H9 (cell line): ENCODE data around the gene ZC3H12C. TPM values are rescaled to one million over a fixed set of nuclear protein-coding genes. Genes with fewer than 3 reads are reported as not detected.
A peak's percentile ranks its signal among the peaks of the same experiment; 100 is the strongest.

Experiments used
- DNase-seq: peaks from one replicate; pipeline ENCODE4 v3.0.0-alpha.2; 2017
- H2AFZ ChIP-seq: one replicate; pipeline ENCODE4 v1.6.1; 2013; ENCODE audit warnings: mild to moderate bottlenecking, low read length, control low read depth, moderate library complexity
- H2AK5ac ChIP-seq: 2 replicates; pipeline ENCODE4 v1.6.1; 2013; ENCODE audit warnings: low read length, control low read depth, mixed read lengths; ENCODE audit not compliant: insufficient read length
- H2BK120ac ChIP-seq: one replicate; pipeline ENCODE4 v1.6.1; 2013; ENCODE audit warnings: low read depth, mild to moderate bottlenecking, low read length, control low read depth, inconsistent platforms; ENCODE audit not compliant: poor library complexity, severe bottlenecking
- H2BK12ac ChIP-seq: 2 replicates; pipeline ENCODE4 v1.6.1; 2013; ENCODE audit warnings: low read length, control low read depth, mixed read lengths, low read depth; ENCODE audit not compliant: insufficient read length
- H2BK15ac ChIP-seq: 2 replicates; pipeline ENCODE4 v1.6.1; 2013; ENCODE audit warnings: low read depth, low read length, control low read depth
- H2BK20ac ChIP-seq: one replicate; pipeline ENCODE4 v1.6.1; 2013; ENCODE audit warnings: low read depth, mild to moderate bottlenecking, low read length, control low read depth, inconsistent platforms; ENCODE audit not compliant: poor library complexity, severe bottlenecking
- H2BK5ac ChIP-seq: 2 replicates; pipeline ENCODE4 v1.6.1; 2013; ENCODE audit warnings: low read length, control low read depth, mixed read lengths; ENCODE audit not compliant: insufficient read length
- H3K14ac ChIP-seq: 2 replicates; pipeline ENCODE4 v1.6.1; 2013; ENCODE audit warnings: low read length, control low read depth; ENCODE audit not compliant: insufficient read depth
- H3K18ac ChIP-seq: 2 replicates; pipeline ENCODE4 v1.6.1; 2013; ENCODE audit warnings: low read depth, mild to moderate bottlenecking, mixed read lengths, low read length, control low read depth; ENCODE audit not compliant: insufficient read length
- H3K23ac ChIP-seq: 2 replicates; pipeline ENCODE4 v1.6.1; 2013; ENCODE audit warnings: low read length, control low read depth, mixed read lengths, low read depth; ENCODE audit not compliant: insufficient read length
- H3K23me2 ChIP-seq: 2 replicates; pipeline ENCODE4 v1.6.1; 2013; ENCODE audit warnings: low read depth, mild to moderate bottlenecking, mixed read lengths, low read length, control low read depth; ENCODE audit not compliant: insufficient read length, poor library complexity, severe bottlenecking
- H3K27ac ChIP-seq: 2 replicates; pipeline ENCODE4 v1.5.1; 2013; ENCODE audit warnings: low read length, control low read depth, mixed read lengths, low read depth; ENCODE audit not compliant: insufficient read length
- H3K27me3 ChIP-seq: 2 replicates; pipeline ENCODE4 v1.6.1; 2013; ENCODE audit warnings: low read length, control low read depth, inconsistent platforms; ENCODE audit not compliant: insufficient read depth
- H3K4ac ChIP-seq: 2 replicates; pipeline ENCODE4 v1.6.1; 2013; ENCODE audit warnings: low read depth, mild to moderate bottlenecking, control low read depth, inconsistent platforms, low read length, moderate library complexity
- H3K4me1 ChIP-seq: 2 replicates; pipeline ENCODE4 v1.6.1; 2013; ENCODE audit warnings: low read length, control low read depth, inconsistent platforms; ENCODE audit not compliant: insufficient read depth
- H3K4me2 ChIP-seq: 2 replicates; pipeline ENCODE4 v1.6.1; 2013; ENCODE audit warnings: low read length, control low read depth, mixed read lengths; ENCODE audit not compliant: insufficient read length, insufficient read depth
- H3K56ac ChIP-seq: 2 replicates; pipeline ENCODE4 v1.6.1; 2013; ENCODE audit warnings: low read depth, mild to moderate bottlenecking, mixed read lengths, low read length, control low read depth; ENCODE audit not compliant: insufficient read length
- H3K79me1 ChIP-seq: 2 replicates; pipeline ENCODE4 v1.6.1; 2013; ENCODE audit warnings: low read depth, mild to moderate bottlenecking, moderate library complexity, low read length, control low read depth, inconsistent platforms; ENCODE audit not compliant: insufficient read depth, poor library complexity, severe bottlenecking
- H3K79me2 ChIP-seq: 2 replicates; pipeline ENCODE4 v1.6.1; 2013; ENCODE audit warnings: low read length, control low read depth, inconsistent platforms; ENCODE audit not compliant: insufficient read depth
- H3K9ac ChIP-seq: 2 replicates; pipeline ENCODE4 v1.6.1; 2013; ENCODE audit warnings: low read length, control low read depth, mixed read lengths; ENCODE audit not compliant: insufficient read length; ENCODE audit errors: extremely low read depth
- H3K9me3 ChIP-seq: one replicate; pipeline ENCODE4 v1.6.1; 2013; ENCODE audit warnings: low read depth, low read length, inconsistent platforms; ENCODE audit not compliant: control insufficient read depth
- H3T11ph ChIP-seq: one replicate; pipeline ENCODE4 v1.6.1; 2013; ENCODE audit warnings: mild to moderate bottlenecking, low read length, control low read depth, inconsistent platforms
- H4K20me1 ChIP-seq: one replicate; pipeline ENCODE4 v1.6.1; 2013; ENCODE audit not compliant: control insufficient read depth, insufficient read length, insufficient read depth
- H4K5ac ChIP-seq: 2 replicates; pipeline ENCODE4 v1.6.1; 2013; ENCODE audit warnings: low read depth, mild to moderate bottlenecking, mixed read lengths, low read length, control low read depth; ENCODE audit not compliant: insufficient read length
- H4K8ac ChIP-seq: replicated peaks from 2 replicates; pipeline ENCODE4 v1.6.1; 2013; ENCODE audit warnings: low read length, control low read depth, mixed read lengths, low read depth; ENCODE audit not compliant: insufficient read length
- H4K91ac ChIP-seq: 2 replicates; pipeline ENCODE4 v1.6.1; 2013; ENCODE audit warnings: low read depth, mild to moderate bottlenecking, moderate library complexity, mixed read lengths, low read length, control low read depth; ENCODE audit not compliant: insufficient read length
- H3K27ac Mint-ChIP-seq, 3 experiments: 2 replicates in 2 of 3; 3 replicates in 1 of 3; pipeline ENCODE4 v1.8.0; 2020 to 2021; ENCODE audit warnings: mixed read lengths in 3 of 3, mild to moderate bottlenecking in 1 of 3, moderate library complexity in 1 of 3
- H3K27me3 Mint-ChIP-seq: 2 replicates; pipeline ENCODE4 v1.8.0; 2021; ENCODE audit warnings: low read depth, mild to moderate bottlenecking, moderate library complexity, mixed read lengths
- H3K36me3 Mint-ChIP-seq, 3 experiments: 2 replicates in 2 of 3; 3 replicates in 1 of 3; pipeline ENCODE4 v1.8.0; 2020 to 2021; ENCODE audit warnings: low read depth in 3 of 3, mixed read lengths in 3 of 3; ENCODE audit not compliant: insufficient read depth in 1 of 3
- H3K4me1 Mint-ChIP-seq, 2 experiments: 2 replicates each; pipeline ENCODE4 v1.8.0; 2020; ENCODE audit warnings: mixed read lengths in 2 of 2
- H3K4me3 Mint-ChIP-seq, 2 experiments: 2 replicates in 1 of 2; 3 replicates in 1 of 2; pipeline ENCODE4 v1.8.0; 2020 to 2021; ENCODE audit warnings: mild to moderate bottlenecking in 2 of 2, mixed read lengths in 2 of 2, moderate library complexity in 1 of 2
- H3K9me3 Mint-ChIP-seq, 2 experiments: 2 replicates in 1 of 2; 3 replicates in 1 of 2; pipeline ENCODE4 v1.8.0; 2020; ENCODE audit warnings: mild to moderate bottlenecking in 2 of 2, mixed read lengths in 2 of 2, moderate library complexity in 1 of 2
- WGBS: extraction: QIAGEN DNeasy Blood & Tissue Kit; methylation state at CpG from one replicate; pipeline ENCODE4 v1.1.7; 2013; ENCODE audit warnings: missing lambda C conversion rate, low lambda C conversion rate, mixed read lengths; ENCODE audit not compliant: insufficient read length; ENCODE audit errors: extremely low coverage; 5-methylcytosine and 5-hydroxymethylcytosine counted together
- total RNA-seq: library from RNA; stranded (reverse); gene quantifications from 2 replicates; pipeline ENCODE4 v1.2.1, GENCODE V29; 2021
- TF ChIP-seq, protein P1 (sequence below): fragments of 200-600 bp; sonication (generic); conservative IDR thresholded peaks from 3 replicates; pipeline ENCODE4 v1.8.0; 2021; ENCODE audit warnings: antibody characterized with exemption, mild to moderate bottlenecking

Gene ZC3H12C
- total RNA-seq, 1 experiment from 2014 or later: 4.8 TPM

DNA sequence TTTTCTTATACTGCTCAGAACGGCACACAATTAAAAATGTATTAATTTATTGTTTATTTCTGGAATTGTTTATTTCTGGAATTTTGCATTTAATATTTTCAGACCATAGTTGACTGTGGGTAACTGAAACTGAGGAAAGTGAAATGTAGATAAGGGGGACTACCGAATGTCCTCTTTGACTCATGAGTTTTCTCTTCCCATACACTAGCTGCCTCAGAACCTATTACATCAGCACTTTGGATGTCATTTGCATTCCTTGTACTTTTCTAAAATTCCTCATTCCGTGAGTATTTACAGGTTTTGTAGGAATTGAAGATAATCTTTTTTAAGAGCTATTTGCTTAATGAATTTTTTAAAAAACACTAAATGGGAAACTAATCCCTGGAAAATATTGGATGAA is 29.8 kb downstream of the ZC3H12C start:
- Mint-ChIP-seq H3K27ac (peak overlapping the region in 1 of 3 experiments; percentile 36; a peak in 1 of 7 replicates), H3K9me3 (no peaks in the 10 kb centered on the region)
- H3K4me2 ChIP-seq: no peak overlapping the region

More for the DNA sequence above, 29.8 kb downstream of the ZC3H12C start:
- Histone ChIP-seq H3K27ac (no peak overlapping the region), H4K20me1 (no peaks in the 10 kb centered on the region), H2BK15ac (no peak overlapping the region), H2BK20ac (no peak overlapping the region), H3K23me2 (no peaks in the 10 kb centered on the region), H2AK5ac (no peak overlapping the region), H2BK12ac (no peak overlapping the region), H2AFZ (no peak overlapping the region), H4K91ac (no peak overlapping the region), H4K8ac (no peak overlapping the region), H3K14ac (no peak overlapping the region), H3K27me3 (no peaks in the 10 kb centered on the region), H3K79me2 (no peaks in the 10 kb centered on the region), H3K79me1 (no peaks in the 10 kb centered on the region), H3K56ac (no peak overlapping the region), H3T11ph (no peak overlapping the region), H2BK120ac (no peak overlapping the region), H3K23ac (no peak overlapping the region), H2BK5ac (no peak overlapping the region), H3K18ac (no peak overlapping the region), H4K5ac (no peak overlapping the region), H3K9ac (no peak overlapping the region), H3K4ac (no peak overlapping the region), H3K4me1 (no peaks in the 10 kb centered on the region), H3K9me3 (no peaks in the 10 kb centered on the region)
- Mint-ChIP-seq H3K4me1 (peaks cover 30 to 53% of the 10 kb centered on the region in 2 experiments), H3K27me3 (no peaks in the 10 kb centered on the region), H3K36me3 (0 out of 7 replicates have a peak, but pooled peaks cover 0 to 3% (median 0%) of the 10 kb centered on the region in 3 experiments), H3K4me3 (no peak overlapping the region)
- DNase-seq: no peak
- TF ChIP-seq, protein P1, sequence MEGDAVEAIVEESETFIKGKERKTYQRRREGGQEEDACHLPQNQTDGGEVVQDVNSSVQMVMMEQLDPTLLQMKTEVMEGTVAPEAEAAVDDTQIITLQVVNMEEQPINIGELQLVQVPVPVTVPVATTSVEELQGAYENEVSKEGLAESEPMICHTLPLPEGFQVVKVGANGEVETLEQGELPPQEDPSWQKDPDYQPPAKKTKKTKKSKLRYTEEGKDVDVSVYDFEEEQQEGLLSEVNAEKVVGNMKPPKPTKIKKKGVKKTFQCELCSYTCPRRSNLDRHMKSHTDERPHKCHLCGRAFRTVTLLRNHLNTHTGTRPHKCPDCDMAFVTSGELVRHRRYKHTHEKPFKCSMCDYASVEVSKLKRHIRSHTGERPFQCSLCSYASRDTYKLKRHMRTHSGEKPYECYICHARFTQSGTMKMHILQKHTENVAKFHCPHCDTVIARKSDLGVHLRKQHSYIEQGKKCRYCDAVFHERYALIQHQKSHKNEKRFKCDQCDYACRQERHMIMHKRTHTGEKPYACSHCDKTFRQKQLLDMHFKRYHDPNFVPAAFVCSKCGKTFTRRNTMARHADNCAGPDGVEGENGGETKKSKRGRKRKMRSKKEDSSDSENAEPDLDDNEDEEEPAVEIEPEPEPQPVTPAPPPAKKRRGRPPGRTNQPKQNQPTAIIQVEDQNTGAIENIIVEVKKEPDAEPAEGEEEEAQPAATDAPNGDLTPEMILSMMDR: no peak
- no CpG with 5 or more reads among the region's 3 CpGs for WGBS
